Activated CD4-positive, alpha-beta memory T cell treated with anti-CD3 and anti-CD28 coated beads, Interleukin-2, amount 10 ng/mL, durations not matched to agents 7 days and 5 days (primary cell): ENCODE results near the gene RMI2. TPM values are rescaled to one million over a fixed set of nuclear protein-coding genes. Genes with fewer than 3 reads are reported as not detected.

Source experiments
- CTCF ChIA-PET: fragments of 350-600 bp; sonication (Branson Sonifier 250); formaldehyde crosslinking; loops from one replicate; lab custom pipeline; 2021; ENCODE audit warnings: antibody characterized with exemption, inconsistent platforms; lab: Charles Lee
- POLR2A ChIA-PET: fragments of 350-600 bp; sonication (Branson Sonifier 250); formaldehyde crosslinking; loops from one replicate; lab custom pipeline; 2021; ENCODE audit warnings: antibody characterized with exemption; lab: Charles Lee
- DNase-seq: peaks from one replicate; pipeline ENCODE4 v3.0.0-alpha.2; 2020
- H3K27ac Mint-ChIP-seq: one replicate; pipeline ENCODE4 v1.8.0; 2021; ENCODE audit warnings: mild to moderate bottlenecking, mixed read lengths
- H3K27me3 Mint-ChIP-seq: one replicate; pipeline ENCODE4 v1.8.0; 2021; ENCODE audit warnings: mixed read lengths
- H3K36me3 Mint-ChIP-seq: one replicate; pipeline ENCODE4 v1.8.0; 2021; ENCODE audit warnings: low read depth, mixed read lengths
- H3K4me1 Mint-ChIP-seq: one replicate; pipeline ENCODE4 v1.8.0; 2021; ENCODE audit warnings: mixed read lengths
- H3K4me3 Mint-ChIP-seq: one replicate; pipeline ENCODE4 v1.8.0; 2021; ENCODE audit warnings: mild to moderate bottlenecking, mixed read lengths
- H3K9me3 Mint-ChIP-seq: one replicate; pipeline ENCODE4 v1.8.0; 2021; ENCODE audit warnings: mixed read lengths
- total RNA-seq, 2 experiments: library from RNA; stranded (reverse); gene quantifications; one replicate each; pipeline ENCODE4 v1.2.3, GENCODE V29; 2021

RMI2 gene
- total RNA-seq, 2 experiments from 2014 or later, result 45.9 to 46.6 TPM

DNA sequence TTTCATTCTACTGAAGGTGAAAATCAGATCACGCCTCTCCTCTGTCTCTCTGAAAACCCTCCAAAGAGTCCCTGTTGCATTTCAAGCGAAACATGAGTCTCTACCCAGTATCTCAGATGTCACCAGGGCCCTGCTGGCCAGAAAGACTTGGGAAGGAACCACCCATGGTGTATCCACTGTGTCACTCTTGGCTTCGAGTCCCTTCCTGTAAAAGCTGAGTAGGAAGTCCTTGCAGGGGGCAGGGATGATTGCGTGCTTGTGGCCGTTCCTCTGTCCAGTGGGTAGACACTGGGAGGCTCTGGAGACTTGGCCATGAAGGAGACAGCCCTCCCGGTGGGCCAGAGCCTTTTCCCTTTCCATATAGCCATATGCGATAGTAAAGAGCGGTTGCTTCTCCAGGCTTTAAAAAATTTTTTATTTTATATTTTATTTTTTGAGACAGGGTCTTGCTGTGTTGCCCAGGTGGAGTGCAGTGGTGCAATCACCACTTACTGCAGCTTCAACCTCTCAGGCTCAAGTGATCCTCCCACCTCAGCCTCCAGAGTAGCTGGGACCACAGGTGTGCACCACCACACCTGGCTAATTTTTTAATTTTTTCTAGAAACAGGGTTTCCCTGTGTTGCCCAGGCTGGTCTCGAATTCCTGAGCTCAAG lies 19.0 kb upstream of the RMI2 start:
- POLR2A ChIA-PET, result interaction anchor here (1.2 to 1.7 kb wide), 2 partner anchors 68 to 70 kb away, joined by 3 to 4 read pairs; partner anchors contain the start of gene SOCS1
- CTCF ChIA-PET, result no interaction called here
- peaks cover 54% of the 10 kb centered on the region for H3K4me1 Mint-ChIP-seq
- H3K27ac Mint-ChIP-seq, result peak overlapping the region; percentile 49
- no peak for DNase-seq
- H3K9me3 Mint-ChIP-seq, result peaks cover 7% of the 10 kb centered on the region
- peaks cover 9% of the 10 kb centered on the region for H3K36me3 Mint-ChIP-seq
- H3K4me3 Mint-ChIP-seq, result no peak overlapping the region
- peaks cover 9% of the 10 kb centered on the region for H3K27me3 Mint-ChIP-seq

DNA sequence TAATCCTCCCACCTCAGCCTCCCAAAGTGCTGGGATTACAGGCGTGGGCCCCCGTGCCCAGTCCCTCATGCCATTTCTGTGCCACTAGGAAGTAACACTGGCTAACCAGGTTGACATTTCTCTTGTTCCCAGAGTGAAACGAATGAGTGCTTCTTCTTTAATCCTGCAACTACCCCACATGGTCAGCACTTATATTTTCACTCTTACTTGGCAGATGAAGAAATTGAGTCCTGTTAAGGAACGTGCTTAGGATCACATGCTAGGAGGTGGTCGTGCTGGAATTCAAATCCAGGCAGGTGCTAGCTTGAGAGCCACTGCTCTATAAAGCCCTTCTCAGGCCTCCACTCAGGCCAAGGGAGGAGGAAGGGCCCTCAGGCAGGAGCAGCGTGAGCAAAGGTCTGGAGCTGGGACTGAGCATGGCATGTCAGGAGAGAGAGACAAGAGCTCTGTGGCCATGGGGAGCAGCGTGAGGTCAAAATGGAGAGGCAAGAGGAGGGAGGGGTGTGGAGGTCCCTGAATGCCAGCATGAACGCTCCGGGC lies 18.5 kb upstream of the RMI2 start:
- peak overlapping the region; percentile 33 for H3K27ac Mint-ChIP-seq

DNA sequence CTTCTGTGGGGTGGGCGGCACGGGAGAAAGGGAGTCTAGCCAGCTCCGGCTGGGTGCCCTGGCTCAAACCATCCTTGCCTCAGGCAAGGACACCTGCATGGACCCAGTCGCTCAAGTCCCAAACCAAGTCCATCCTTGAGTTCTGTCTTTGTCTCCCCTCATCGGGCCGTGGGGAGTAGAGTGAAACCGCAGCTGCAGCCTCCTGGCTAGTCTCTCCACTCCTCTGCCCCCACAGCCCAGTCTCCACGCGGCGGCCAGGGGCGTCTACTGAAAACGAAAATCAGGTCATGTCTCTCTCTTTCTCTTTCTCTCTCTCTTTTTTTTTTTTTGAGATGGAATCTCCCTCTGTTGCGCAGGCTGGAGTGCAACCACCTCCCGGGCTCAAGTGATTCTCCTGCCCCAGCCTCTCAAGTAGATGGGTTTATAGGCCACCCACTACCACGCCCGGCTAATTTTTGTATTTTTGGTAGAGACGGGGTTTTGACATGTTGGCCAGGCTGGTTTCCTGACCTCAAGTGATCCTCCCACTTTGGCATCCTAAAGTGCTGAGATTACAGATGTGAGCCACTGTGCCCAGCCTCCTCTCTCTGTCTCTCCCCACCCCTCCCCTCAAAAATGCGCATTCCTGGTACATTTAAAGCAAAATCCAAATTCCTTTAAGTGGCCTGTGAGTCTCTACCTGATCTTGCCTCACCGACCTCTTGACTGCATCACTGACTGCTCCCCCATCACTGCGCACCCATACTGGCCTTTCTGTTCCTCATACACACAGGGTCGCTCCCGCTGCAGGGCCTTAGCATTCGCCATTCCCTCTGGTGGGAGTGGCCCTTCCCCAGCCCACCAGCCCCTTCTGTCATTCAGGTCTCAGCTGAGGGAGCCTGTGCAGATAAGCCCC lies 17.7 kb upstream of the RMI2 start:
- Mint-ChIP-seq H3K9me3 (peaks cover 7% of the 10 kb centered on the region), H3K4me1 (peaks cover 54% of the 10 kb centered on the region), H3K27me3 (peaks cover 12% of the 10 kb centered on the region), H3K27ac (peak overlapping the region; percentile 7), H3K4me3 (no peak overlapping the region), H3K36me3 (peaks cover 9% of the 10 kb centered on the region)
- ChIA-PET CTCF (interaction anchor here (0.7 to 1.0 kb wide), 2 partner anchors 9 to 71 kb away, joined by 4 to 5 read pairs; partner anchors contain the start of gene SOCS1), POLR2A (interaction anchor here (0.7 to 2.4 kb wide), 9 partner anchors 17 to 72 kb away, joined by 3 to 18 read pairs (median 5); partner anchors contain the start of gene SOCS1)
- DNase-seq, result peak; percentile 24

More for the DNA sequence above, 18.5 kb upstream of the RMI2 start:
- Mint-ChIP-seq H3K4me3 (no peak overlapping the region), H3K36me3 (peaks cover 9% of the 10 kb centered on the region), H3K9me3 (peaks cover 7% of the 10 kb centered on the region), H3K4me1 (peaks cover 54% of the 10 kb centered on the region), H3K27me3 (peaks cover 12% of the 10 kb centered on the region)
- DNase-seq, result no peak
- ChIA-PET CTCF (interaction anchor here (0.7 kb wide), 1 partner anchor 8 kb away, joined by 5 read pairs; no protein-coding TSS in a partner anchor), POLR2A (interaction anchor here (1.7 kb wide), 1 partner anchor 71 kb away, joined by 4 read pairs; the partner anchor contains the start of gene SOCS1)

DNA sequence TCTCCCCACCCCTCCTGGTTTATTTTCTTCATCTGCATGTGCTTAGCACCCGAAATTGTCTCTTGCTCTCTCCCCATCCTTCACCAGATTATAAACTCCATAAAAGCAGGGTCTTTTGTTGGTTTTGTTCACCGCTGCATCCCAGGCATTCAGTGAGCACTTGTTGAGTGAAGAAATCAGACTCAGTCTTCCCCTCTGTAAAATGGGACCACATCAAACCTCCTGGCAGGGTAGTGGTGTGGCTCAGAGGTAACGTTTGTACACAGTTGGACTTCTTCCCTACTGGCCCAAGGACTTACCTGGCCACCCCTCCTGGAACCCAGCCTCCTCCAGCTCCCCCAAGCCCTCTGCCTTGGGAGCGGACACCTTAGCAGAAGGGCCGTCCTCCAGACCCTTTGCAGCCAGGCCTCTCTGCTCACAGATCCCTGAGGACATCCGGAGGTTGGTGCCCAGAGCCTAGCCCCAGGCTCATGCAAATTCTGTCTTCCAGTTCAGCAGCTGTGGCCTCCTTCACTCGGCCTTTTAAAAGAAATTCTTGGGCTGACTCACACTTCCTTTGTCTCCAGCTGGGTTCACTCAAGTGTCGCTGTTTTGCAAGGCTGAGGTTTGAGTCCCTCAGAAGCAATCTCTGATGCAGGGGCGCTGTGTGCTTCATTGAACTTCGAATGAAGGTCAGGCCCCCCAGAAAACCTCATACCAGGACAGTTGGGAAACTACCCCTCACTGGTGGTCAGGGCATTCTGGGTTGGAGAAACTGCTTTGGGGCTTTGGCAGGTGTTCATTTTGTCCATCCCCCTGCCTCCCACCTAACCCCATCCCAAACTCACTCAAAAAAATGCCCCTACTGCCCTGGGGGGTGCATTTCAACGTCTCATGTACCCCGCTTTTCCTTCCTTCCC lies 16.8 kb upstream of the RMI2 start:
- H3K36me3 Mint-ChIP-seq, result peaks cover 9% of the 10 kb centered on the region
- peak; percentile 71 for DNase-seq
- H3K27me3 Mint-ChIP-seq, result peaks cover 12% of the 10 kb centered on the region
- peaks cover 7% of the 10 kb centered on the region for H3K9me3 Mint-ChIP-seq
- peak overlapping the region; percentile 64 for H3K4me3 Mint-ChIP-seq
- peak overlapping the region; percentile 74 for H3K27ac Mint-ChIP-seq
- POLR2A ChIA-PET, result interaction anchor here (0.7 to 2.4 kb wide), 11 partner anchors 15 to 73 kb away, joined by 3 to 18 read pairs (median 4); partner anchors contain the start of gene SOCS1
- CTCF ChIA-PET, result interaction anchor here (0.7 to 1.0 kb wide), 2 partner anchors 58 to 72 kb away, joined by 3 to 4 read pairs; partner anchors contain the start of gene SOCS1
- peaks cover 52% of the 10 kb centered on the region for H3K4me1 Mint-ChIP-seq

DNA sequence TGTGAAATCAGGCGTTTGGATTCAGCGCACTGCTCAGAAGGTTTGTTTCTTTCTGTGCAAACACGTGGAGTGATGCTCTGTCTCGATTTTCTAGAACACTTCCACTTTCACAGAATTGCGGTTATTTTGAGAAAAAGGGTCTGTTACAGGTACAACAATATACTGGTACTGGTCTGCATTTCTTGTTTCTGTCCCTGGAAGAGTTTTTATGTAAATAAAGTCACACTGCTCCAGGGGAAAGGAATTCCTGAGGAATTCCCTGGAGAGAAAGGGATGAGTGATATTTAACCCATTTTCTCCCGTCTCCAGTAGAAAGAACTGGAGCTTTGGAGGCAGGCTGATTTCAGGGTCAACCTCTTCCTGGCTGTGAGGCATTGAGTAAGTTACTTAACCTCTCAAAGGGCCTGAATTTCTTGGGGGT lies 16.2 kb upstream of the RMI2 start:
- H3K27me3 Mint-ChIP-seq, result peaks cover 16% of the 10 kb centered on the region
- ChIA-PET CTCF (interaction anchor here (0.7 to 1.0 kb wide), 3 partner anchors 43 to 73 kb away, joined by 3 to 4 read pairs (median 3); partner anchors contain the start of gene SOCS1), POLR2A (interaction anchor here (0.9 to 2.4 kb wide), 9 partner anchors 9 to 73 kb away, joined by 3 to 18 read pairs (median 5); partner anchors contain the start of gene SOCS1)
- H3K9me3 Mint-ChIP-seq, result peaks cover 7% of the 10 kb centered on the region
- DNase-seq, result no peak
- H3K4me3 Mint-ChIP-seq, result peak overlapping the region; percentile 64
- peaks cover 9% of the 10 kb centered on the region for H3K36me3 Mint-ChIP-seq
- peaks cover 52% of the 10 kb centered on the region for H3K4me1 Mint-ChIP-seq
- H3K27ac Mint-ChIP-seq, result peak overlapping the region; percentile 74

DNA sequence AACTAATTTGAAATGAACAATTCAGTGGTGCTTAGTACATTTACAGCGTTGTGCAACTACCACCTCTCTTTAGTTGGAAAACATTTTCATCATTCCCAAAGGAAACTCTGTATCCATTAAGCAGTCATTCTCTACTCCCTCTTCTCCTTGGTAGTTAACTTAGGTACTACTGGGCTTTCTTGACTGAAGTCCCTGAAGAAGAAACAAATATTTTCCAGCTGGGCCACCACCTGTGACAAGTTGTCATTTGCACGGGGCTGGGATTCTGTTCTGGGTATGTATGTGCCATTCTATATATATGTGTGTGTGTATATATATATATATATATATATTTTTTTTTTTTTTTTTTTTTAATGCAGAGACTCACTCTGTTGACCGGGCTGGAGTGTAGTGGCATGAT lies 15.4 kb upstream of the RMI2 start:
- Mint-ChIP-seq H3K4me1 (peaks cover 50% of the 10 kb centered on the region), H3K4me3 (no peak overlapping the region)

DNA sequence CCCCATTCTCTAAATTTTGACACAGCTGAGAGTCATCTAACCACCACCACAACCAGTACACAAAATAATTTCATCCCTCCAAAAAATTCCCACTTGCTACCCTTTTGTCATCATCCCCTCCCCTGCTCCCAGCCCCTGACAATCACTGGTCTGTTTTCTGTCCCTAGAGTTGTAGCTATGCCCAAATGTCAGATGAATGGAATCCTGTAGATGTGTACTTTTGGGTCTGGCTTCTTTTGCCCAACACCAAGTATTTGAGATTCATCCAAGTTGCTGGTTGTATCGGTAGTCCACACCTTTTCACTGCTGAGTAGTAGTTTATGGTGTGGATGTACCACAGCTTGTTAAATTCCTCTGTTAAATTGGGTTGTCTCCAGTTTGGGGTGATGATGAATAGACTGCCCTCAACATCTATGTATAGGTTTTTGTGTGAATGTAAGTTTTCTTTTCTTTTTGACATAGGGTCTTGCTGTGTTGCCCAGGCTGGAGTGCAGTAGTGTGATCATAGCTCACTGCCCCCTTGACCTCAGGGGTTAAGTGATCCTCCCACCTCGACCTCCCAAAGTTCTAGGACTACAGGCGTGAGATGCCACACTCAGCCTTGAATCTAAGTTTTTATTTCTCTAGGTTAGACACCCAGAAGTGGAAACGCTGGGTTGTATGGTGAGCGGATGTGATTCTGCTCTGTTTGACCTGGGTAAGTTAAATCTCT lies 14.6 kb upstream of the RMI2 start:
- no peak for DNase-seq
- ChIA-PET POLR2A (interaction anchor here (1.4 to 2.4 kb wide), 2 partner anchors 7 to 75 kb away, joined by 3 to 10 read pairs; partner anchors contain the start of gene SOCS1), CTCF (interaction anchor here (0.7 to 0.8 kb wide), 3 partner anchors 41 to 372 kb away, joined by 3 to 4 read pairs (median 3); no protein-coding TSS in a partner anchor)
- no peak overlapping the region for H3K4me3 Mint-ChIP-seq
- H3K27ac Mint-ChIP-seq, result no peak overlapping the region
- peaks cover 7% of the 10 kb centered on the region for H3K9me3 Mint-ChIP-seq
- H3K4me1 Mint-ChIP-seq, result peaks cover 42% of the 10 kb centered on the region
- peaks cover 9% of the 10 kb centered on the region for H3K36me3 Mint-ChIP-seq
- peaks cover 16% of the 10 kb centered on the region for H3K27me3 Mint-ChIP-seq

More for the DNA sequence above, 15.4 kb upstream of the RMI2 start:
- peaks cover 16% of the 10 kb centered on the region for H3K27me3 Mint-ChIP-seq
- ChIA-PET CTCF (interaction anchor here (0.7 to 0.8 kb wide), 4 partner anchors 42 to 371 kb away, joined by 3 to 4 read pairs (median 3); no protein-coding TSS in a partner anchor), POLR2A (interaction anchor here (1.4 to 2.4 kb wide), 4 partner anchors 8 to 74 kb away, joined by 3 to 18 read pairs (median 9); partner anchors contain the start of gene SOCS1)
- peaks cover 7% of the 10 kb centered on the region for H3K9me3 Mint-ChIP-seq
- no peak overlapping the region for H3K27ac Mint-ChIP-seq
- H3K36me3 Mint-ChIP-seq, result peaks cover 9% of the 10 kb centered on the region
- DNase-seq, result no peak

DNA sequence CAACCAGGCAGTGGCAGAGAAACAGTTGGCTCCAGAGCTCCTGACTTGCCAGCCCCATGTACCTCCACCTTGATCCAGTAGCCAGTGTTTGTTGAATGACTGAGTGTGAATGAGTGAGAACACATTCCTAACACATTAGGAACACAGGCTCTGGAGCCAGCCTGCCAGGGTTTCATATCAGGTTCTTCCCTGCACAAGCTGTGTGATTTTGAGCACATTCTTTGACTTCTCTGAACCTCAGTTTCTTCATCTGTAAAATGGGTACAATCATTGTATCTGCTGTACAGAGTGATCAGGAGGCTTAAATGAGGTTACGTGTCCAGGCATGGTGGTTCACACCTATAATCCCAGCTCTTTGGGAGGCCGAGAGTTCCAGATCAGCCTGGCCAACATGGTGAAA lies 13.3 kb upstream of the RMI2 start:
- H3K4me1 Mint-ChIP-seq, result peaks cover 31% of the 10 kb centered on the region
- H3K27me3 Mint-ChIP-seq, result peaks cover 16% of the 10 kb centered on the region
- no peak overlapping the region for H3K4me3 Mint-ChIP-seq
- ChIA-PET POLR2A (interaction anchor here (2.2 kb wide), 1 partner anchor 14 kb away, joined by 9 read pairs; the partner anchor contains the start of gene RMI2), CTCF (no interaction called here)
- DNase-seq, result no peak
- H3K9me3 Mint-ChIP-seq, result peaks cover 4% of the 10 kb centered on the region
- peaks cover 6% of the 10 kb centered on the region for H3K36me3 Mint-ChIP-seq
- no peak overlapping the region for H3K27ac Mint-ChIP-seq

DNA sequence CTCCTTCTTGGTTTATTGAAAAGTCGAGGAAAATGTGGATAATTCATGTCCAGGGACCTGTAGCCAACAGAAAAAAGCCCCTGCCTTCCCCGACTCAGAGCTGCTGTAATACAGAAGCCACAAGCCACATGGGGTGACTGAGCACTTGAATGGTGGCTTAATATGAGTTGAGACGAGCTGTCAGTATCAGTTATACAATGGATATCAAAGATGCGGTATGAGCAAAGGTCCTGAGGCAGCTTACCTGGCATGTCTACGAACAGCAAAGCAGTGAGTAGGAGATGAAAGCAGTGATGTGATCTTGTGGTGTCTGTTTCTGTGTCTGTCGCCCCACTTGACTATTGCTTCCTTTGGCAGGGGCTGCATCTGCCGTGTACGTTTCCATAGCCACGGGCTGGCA lies 12.2 kb upstream of the RMI2 start:
- DNase-seq, result no peak
- ChIA-PET CTCF (interaction anchor here (1.7 kb wide), 1 partner anchor 38 kb away, joined by 5 read pairs; no protein-coding TSS in a partner anchor), POLR2A (interaction anchor here (1.0 to 2.2 kb wide), 2 partner anchors 13 to 77 kb away, joined by 3 to 9 read pairs; partner anchors contain the start of genes RMI2 and SOCS1)
- Mint-ChIP-seq H3K4me1 (peaks cover 21% of the 10 kb centered on the region), H3K27ac (no peak overlapping the region), H3K9me3 (no peaks in the 10 kb centered on the region), H3K36me3 (no peaks in the 10 kb centered on the region), H3K27me3 (peaks cover 16% of the 10 kb centered on the region), H3K4me3 (no peak overlapping the region)

DNA sequence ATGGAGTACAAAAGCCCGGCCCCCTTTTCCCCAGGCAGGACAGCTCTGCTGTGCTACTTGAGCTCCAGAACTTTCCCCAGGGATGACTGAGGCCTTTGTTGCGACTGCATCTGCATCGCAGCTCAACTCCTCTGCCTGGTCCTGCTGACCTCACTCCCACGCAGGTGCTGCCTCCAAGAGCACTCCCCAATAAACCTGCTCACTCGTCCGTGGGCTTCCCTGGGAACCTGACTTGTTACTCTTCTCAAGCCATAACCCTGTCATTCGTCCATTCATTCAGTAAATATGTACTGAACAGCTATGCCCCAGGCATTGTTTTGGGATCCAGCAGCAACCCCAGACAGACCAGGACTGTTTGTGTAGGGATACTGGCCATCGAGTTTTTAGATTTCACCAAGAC lies 11.6 kb upstream of the RMI2 start:
- CTCF ChIA-PET, result interaction anchor here (1.7 kb wide), 1 partner anchor 38 kb away, joined by 5 read pairs; no protein-coding TSS in a partner anchor
- DNase-seq, result no peak
- POLR2A ChIA-PET, result interaction anchor here (2.2 kb wide), 1 partner anchor 12 kb away, joined by 9 read pairs; the partner anchor contains the start of gene RMI2
- Mint-ChIP-seq H3K4me1 (peaks cover 14% of the 10 kb centered on the region), H3K27me3 (peaks cover 16% of the 10 kb centered on the region), H3K4me3 (no peak overlapping the region), H3K27ac (no peak overlapping the region), H3K36me3 (no peaks in the 10 kb centered on the region), H3K9me3 (no peaks in the 10 kb centered on the region)
